GM12872 (cell line): ENCODE measurements around the gene BTBD2.

Experiments
- CTCF ChIP-seq: IDR thresholded peaks from 3 replicates; pipeline ENCODE4 v1.5.1; 2011; ENCODE audit warnings: low read depth, mild to moderate bottlenecking, low read length, moderate library complexity; ENCODE audit not compliant: insufficient read depth

Gene BTBD2

GRCh38 chr19:2054763-2055162 lies 39.2 kb upstream of the BTBD2 start:
- TF ChIP-seq CTCF: no peak

DNA sequence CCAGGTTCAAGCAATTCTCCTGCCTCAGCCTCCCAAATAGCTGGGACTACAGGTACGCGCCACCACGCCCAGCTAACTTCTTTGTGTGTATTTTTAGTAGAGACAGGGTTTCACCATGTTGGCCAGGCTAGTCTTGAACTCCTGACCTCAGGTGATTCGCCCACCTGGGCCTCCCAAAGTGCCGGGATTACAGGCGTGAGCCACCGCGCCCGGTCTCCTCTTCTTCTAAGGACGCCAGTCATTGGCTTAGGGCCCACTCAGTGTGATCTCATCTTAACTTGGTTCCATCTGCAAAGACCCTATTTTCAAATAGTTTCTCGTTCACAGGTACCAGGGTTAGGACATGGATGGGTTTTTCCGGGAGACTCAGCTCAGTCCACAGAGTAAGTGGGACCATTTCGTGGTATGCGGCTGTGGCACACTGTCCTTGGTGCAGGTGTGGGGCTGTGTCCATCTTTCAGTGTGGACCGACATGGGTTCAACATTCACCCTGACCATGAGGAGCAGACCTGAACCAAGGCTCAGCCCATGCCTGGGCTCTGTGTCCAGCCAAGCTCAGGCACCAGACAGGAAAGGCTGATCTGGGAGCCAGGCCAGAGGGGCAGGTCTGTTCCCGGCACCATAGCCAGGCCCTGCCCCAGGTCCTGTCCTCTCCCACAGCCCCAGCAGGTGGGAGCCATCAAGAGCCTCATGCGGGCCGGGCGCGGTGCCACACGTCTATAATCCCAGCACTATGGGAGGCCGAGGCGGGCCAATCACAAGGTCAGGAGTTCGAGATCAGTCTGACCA lies 38.3 kb upstream of the BTBD2 start:
- no peak for TF ChIP-seq CTCF

- TF ChIP-seq CTCF: no peak
Observed at GRCh38 chr19:2051773-2052704, 36.5 kb upstream of the BTBD2 start.

- TF ChIP-seq CTCF: peak; percentile 52; the same call in 2 of the 3 replicates
Observed at GRCh38 chr19:2050991-2051772, 35.7 kb upstream of the BTBD2 start, which contains the start of gene MKNK2. TSS of gene MKNK2 (minus strand) at chr19:2051244. CDS start at chr19:2050851, 393 bp downstream.

- no peak for TF ChIP-seq CTCF
Observed at GRCh38 chr19:2050349-2050990, 35.0 kb upstream of the BTBD2 start.

DNA sequence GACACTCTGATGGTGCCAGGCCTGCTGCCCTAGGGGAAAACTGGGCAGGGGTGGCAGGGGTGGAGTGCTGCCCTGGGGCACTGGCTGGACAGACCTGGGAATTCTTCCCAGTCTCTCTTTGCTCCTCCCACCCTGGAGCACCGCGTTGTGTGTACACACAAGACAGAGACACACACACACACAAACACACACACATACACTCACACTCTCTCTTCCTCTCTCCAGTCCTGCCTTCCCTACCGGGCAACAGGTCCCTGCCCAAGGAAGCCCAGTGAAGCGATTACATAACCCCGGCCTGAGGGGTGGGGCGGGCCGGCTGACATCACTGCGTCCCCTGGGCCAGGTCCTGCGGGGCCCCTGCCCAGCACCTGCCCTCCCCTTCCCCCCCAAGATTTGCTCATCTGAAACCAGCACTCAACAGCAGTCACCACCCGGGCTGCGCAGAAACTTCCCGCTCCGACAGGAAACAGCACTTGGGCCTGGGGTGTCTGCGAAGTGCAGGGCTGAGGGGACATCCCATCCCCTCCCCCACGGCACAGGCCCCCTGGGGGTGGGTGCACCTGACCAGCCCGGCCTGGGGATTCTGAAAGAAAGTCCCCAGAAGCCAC lies 34.3 kb upstream of the BTBD2 start:
- TF ChIP-seq CTCF: no peak
